ENCODE results near the gene CEP57L1.

GRCh38 chr6:109182578-109182977 lies 87.3 kb downstream of the CEP57L1 start:
- TF ChIP-seq CTCF (IDR thresholded peaks at IDR 0.05) (no peak), EP300 (IDR thresholded peaks at IDR 0.05) (peak in 1 of 2 donors; percentile 12)
